ENCODE results near the gene EFNA3.

The EFNA3 gene

GRCh38 chr1:155125511-155125945, 46.9 kb downstream of the EFNA3 start:
- H3K4me1 ChIP-seq (ENCODE audit: control insufficient read depth in 1 of 2, insufficient read depth in 2 of 2, low read length in 2 of 2), result peaks cover 0 to 36% of the 10 kb centered on the region in 2 donors
- peak overlapping the region; percentile 51 for H3K27ac ChIP-seq (ENCODE audit: low read length)
- no peaks in the 10 kb centered on the region for H3K9me3 ChIP-seq (ENCODE audit: control insufficient read depth in 1 of 2, low read length in 2 of 2)
- H3K27me3 ChIP-seq (ENCODE audit: low read depth, low read length), result peaks cover 9% of the 10 kb centered on the region
- no peaks in the 10 kb centered on the region for H3K36me3 ChIP-seq (ENCODE audit: control insufficient read depth in 1 of 2, insufficient read depth in 2 of 2, low read length in 2 of 2)
- H3K4me3 ChIP-seq (ENCODE audit: low read depth in 1 of 2, low read length in 2 of 2), result no peak overlapping the region

GRCh38 chr1:155125946-155126555, 47.4 kb downstream of the EFNA3 start:
- Histone ChIP-seq H3K27me3 (ENCODE audit: low read depth, low read length) (peaks cover 9% of the 10 kb centered on the region), H3K9me3 (ENCODE audit: control insufficient read depth in 1 of 2, low read length in 2 of 2) (no peaks in the 10 kb centered on the region), H3K4me3 (ENCODE audit: low read depth in 1 of 2, low read length in 2 of 2) (peak overlapping the region; percentile 67 to 84), H3K27ac (ENCODE audit: low read length) (peak overlapping the region; percentile 81), H3K4me1 (ENCODE audit: control insufficient read depth in 1 of 2, insufficient read depth in 2 of 2, low read length in 2 of 2) (peaks cover 0 to 40% of the 10 kb centered on the region in 2 donors), H3K36me3 (ENCODE audit: control insufficient read depth in 1 of 2, insufficient read depth in 2 of 2, low read length in 2 of 2) (no peaks in the 10 kb centered on the region)

GRCh38 chr1:155126556-155127104, 48.0 kb downstream of the EFNA3 start:
- H3K27ac ChIP-seq (ENCODE audit: low read length), result peak overlapping the region; percentile 81
- peaks cover 2 to 4% of the 10 kb centered on the region in 2 donors for H3K36me3 ChIP-seq (ENCODE audit: control insufficient read depth in 1 of 2, insufficient read depth in 2 of 2, low read length in 2 of 2)
- H3K4me1 ChIP-seq (ENCODE audit: control insufficient read depth in 1 of 2, insufficient read depth in 2 of 2, low read length in 2 of 2), result peaks cover 0 to 40% of the 10 kb centered on the region in 2 donors
- H3K27me3 ChIP-seq (ENCODE audit: low read depth, low read length), result peaks cover 9% of the 10 kb centered on the region
- no peaks in the 10 kb centered on the region for H3K9me3 ChIP-seq (ENCODE audit: control insufficient read depth in 1 of 2, low read length in 2 of 2)
- peak overlapping the region; percentile 67 to 84 for H3K4me3 ChIP-seq (ENCODE audit: low read depth in 1 of 2, low read length in 2 of 2)

GRCh38 chr1:155127105-155127966, 48.7 kb downstream of the EFNA3 start, which contains the start of gene EFNA1:
TSS of gene EFNA1 (plus strand) at chr1:155127876. CDS start at chr1:155127978, 102 bp downstream.
- peak within 1 kb of the TSS; percentile 95 for H3K27ac ChIP-seq (ENCODE audit: low read length)
- H3K27me3 ChIP-seq (ENCODE audit: low read depth, low read length), result peaks cover 9% of the 10 kb centered on the region
- no peaks in the 10 kb centered on the region for H3K9me3 ChIP-seq (ENCODE audit: control insufficient read depth in 1 of 2, low read length in 2 of 2)
- peak within 1 kb of the TSS; percentile 67 to 84 for H3K4me3 ChIP-seq (ENCODE audit: low read depth in 1 of 2, low read length in 2 of 2)
- H3K36me3 ChIP-seq (ENCODE audit: control insufficient read depth in 1 of 2, insufficient read depth in 2 of 2, low read length in 2 of 2), result peaks cover 5 to 7% of the 10 kb centered on the region in 2 donors
- H3K4me1 ChIP-seq (ENCODE audit: control insufficient read depth in 1 of 2, insufficient read depth in 2 of 2, low read length in 2 of 2), result peaks cover 0 to 40% of the 10 kb centered on the region in 2 donors

- H3K4me1 ChIP-seq (ENCODE audit: control insufficient read depth in 1 of 2, insufficient read depth in 2 of 2, low read length in 2 of 2), result peaks cover 0 to 40% of the 10 kb centered on the region in 2 donors
Observed at GRCh38 chr1:155127967-155128754, 49.5 kb downstream of the EFNA3 start.

GRCh38 chr1:155128755-155129473, 50.3 kb downstream of the EFNA3 start:
- H3K9me3 ChIP-seq (ENCODE audit: control insufficient read depth in 1 of 2, low read length in 2 of 2), result no peaks in the 10 kb centered on the region
- H3K27me3 ChIP-seq (ENCODE audit: low read depth, low read length), result peaks cover 9% of the 10 kb centered on the region
- H3K4me3 ChIP-seq (ENCODE audit: low read depth in 1 of 2, low read length in 2 of 2), result peak overlapping the region; percentile 67 to 84
- H3K36me3 ChIP-seq (ENCODE audit: control insufficient read depth in 1 of 2, insufficient read depth in 2 of 2, low read length in 2 of 2), result peaks cover 13 to 14% of the 10 kb centered on the region in 2 donors
- peaks cover under 1 to 40% of the 10 kb centered on the region in 2 donors for H3K4me1 ChIP-seq (ENCODE audit: control insufficient read depth in 1 of 2, insufficient read depth in 2 of 2, low read length in 2 of 2)
- H3K27ac ChIP-seq (ENCODE audit: low read length), result peak overlapping the region; percentile 95

More at GRCh38 chr1:155127967-155128754, 49.5 kb downstream of the EFNA3 start:
- H3K9me3 ChIP-seq (ENCODE audit: control insufficient read depth in 1 of 2, low read length in 2 of 2), result no peaks in the 10 kb centered on the region
- peak overlapping the region; percentile 67 to 84 for H3K4me3 ChIP-seq (ENCODE audit: low read depth in 1 of 2, low read length in 2 of 2)
- H3K27ac ChIP-seq (ENCODE audit: low read length), result peak overlapping the region; percentile 95
- peaks cover 9% of the 10 kb centered on the region for H3K27me3 ChIP-seq (ENCODE audit: low read depth, low read length)
- H3K36me3 ChIP-seq (ENCODE audit: control insufficient read depth in 1 of 2, insufficient read depth in 2 of 2, low read length in 2 of 2), result peaks cover 5 to 7% of the 10 kb centered on the region in 2 donors

GRCh38 chr1:155130272-155131006, 51.8 kb downstream of the EFNA3 start:
- H3K4me1 ChIP-seq (ENCODE audit: control insufficient read depth in 1 of 2, insufficient read depth in 2 of 2, low read length in 2 of 2), result peaks cover 11 to 51% of the 10 kb centered on the region in 2 donors
- H3K4me3 ChIP-seq (ENCODE audit: low read depth in 1 of 2, low read length in 2 of 2), result peak overlapping the region; percentile 67 to 84
- peaks cover 17 to 22% of the 10 kb centered on the region in 2 donors for H3K36me3 ChIP-seq (ENCODE audit: control insufficient read depth in 1 of 2, insufficient read depth in 2 of 2, low read length in 2 of 2)
- peaks cover 9% of the 10 kb centered on the region for H3K27me3 ChIP-seq (ENCODE audit: low read depth, low read length)
- H3K27ac ChIP-seq (ENCODE audit: low read length), result peak overlapping the region; percentile 95
- no peaks in the 10 kb centered on the region for H3K9me3 ChIP-seq (ENCODE audit: control insufficient read depth in 1 of 2, low read length in 2 of 2)

- peak overlapping the region in 1 of 2 donors; percentile 84 for H3K4me3 ChIP-seq (ENCODE audit: low read depth in 1 of 2, low read length in 2 of 2)
- H3K27ac ChIP-seq (ENCODE audit: low read length), result peak overlapping the region; percentile 95
- no peaks in the 10 kb centered on the region for H3K9me3 ChIP-seq (ENCODE audit: control insufficient read depth in 1 of 2, low read length in 2 of 2)
- H3K4me1 ChIP-seq (ENCODE audit: control insufficient read depth in 1 of 2, insufficient read depth in 2 of 2, low read length in 2 of 2), result peaks cover 11 to 45% of the 10 kb centered on the region in 2 donors
- H3K27me3 ChIP-seq (ENCODE audit: low read depth, low read length), result peaks cover 9% of the 10 kb centered on the region
- peaks cover 17 to 22% of the 10 kb centered on the region in 2 donors for H3K36me3 ChIP-seq (ENCODE audit: control insufficient read depth in 1 of 2, insufficient read depth in 2 of 2, low read length in 2 of 2)
Observed at GRCh38 chr1:155131285-155131684, 52.6 kb downstream of the EFNA3 start.

- Histone ChIP-seq H3K27ac (ENCODE audit: low read length) (peak overlapping the region; percentile 95), H3K36me3 (ENCODE audit: control insufficient read depth in 1 of 2, insufficient read depth in 2 of 2, low read length in 2 of 2) (peaks cover 17 to 22% of the 10 kb centered on the region in 2 donors), H3K9me3 (ENCODE audit: control insufficient read depth in 1 of 2, low read length in 2 of 2) (no peaks in the 10 kb centered on the region), H3K27me3 (ENCODE audit: low read depth, low read length) (peaks cover 9% of the 10 kb centered on the region), H3K4me3 (ENCODE audit: low read depth in 1 of 2, low read length in 2 of 2) (no peak overlapping the region), H3K4me1 (ENCODE audit: control insufficient read depth in 1 of 2, insufficient read depth in 2 of 2, low read length in 2 of 2) (peaks cover 13 to 42% of the 10 kb centered on the region in 2 donors)
Observed at GRCh38 chr1:155131856-155132255, 53.2 kb downstream of the EFNA3 start.
